Upper lobe of left lung (tissue), 4 donors: ENCODE results near the gene ZNF681.

Experiments used
- CTCF ChIP-seq, 6 experiments: fragments of 450-650 bp in 4 of 6; fragments of 200-600 bp in 2 of 6; sonication (generic) in 2 of 6; IDR thresholded peaks; one replicate each; pipeline ENCODE4 v1.5.1; 2016 to 2019; ENCODE audit warnings: antibody characterized with exemption in 6 of 6
- POLR2A ChIP-seq, 4 donors: fragments of 450-650 bp; IDR thresholded peaks; one replicate each; pipeline ENCODE4 v1.5.1; 2016 to 2017; ENCODE audit warnings: antibody characterized with exemption in 4 of 4, mild to moderate bottlenecking in 2 of 4

DNA sequence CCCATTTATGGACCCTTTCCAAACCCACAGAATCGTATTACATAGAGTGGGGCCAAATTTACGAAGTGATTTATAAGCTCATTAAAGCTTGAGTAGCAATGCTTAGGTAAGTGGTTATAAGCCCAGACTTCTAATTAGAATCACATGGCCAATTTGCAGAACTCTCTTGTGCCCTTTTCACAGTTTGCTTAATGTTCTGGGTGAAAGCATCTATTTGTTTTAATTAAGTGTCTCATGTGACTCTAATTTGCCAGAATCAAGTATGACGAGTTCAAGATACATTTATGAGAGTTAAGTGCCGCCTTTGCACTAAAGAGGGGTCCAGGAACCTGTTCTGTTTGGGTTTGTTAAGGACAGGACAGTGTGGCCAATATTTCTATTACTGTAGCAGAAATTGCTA is 46.0 kb upstream of the ZNF681 start:
- TF ChIP-seq POLR2A (IDR thresholded peaks at IDR 0.05) (no peak), CTCF (IDR thresholded peaks at IDR 0.05) (no peak)
